ENCODE data around the gene NEMF.

Gene NEMF

GRCh38 chr14:49732896-49733295 lies 119.7 kb downstream of the NEMF start:
- H3K27me3 ChIP-seq (replicated peaks in 2 of 5; ENCODE audit: control insufficient read depth in 4 of 5, insufficient read depth in 5 of 5, low read length in 4 of 5): no peaks in the 10 kb centered on the region
- peaks cover 0 to 6% (median 3%) of the 10 kb centered on the region in 4 experiments for H3K36me3 ChIP-seq (ENCODE audit: control insufficient read depth in 4 of 4, insufficient read depth in 4 of 4, low read length in 3 of 4)
- no peaks in the 10 kb centered on the region for H3K9me3 ChIP-seq (ENCODE audit: control extremely low read depth in 1 of 5, control insufficient read depth in 4 of 5, insufficient read depth in 2 of 5, low read depth in 1 of 5, low read length in 4 of 5)
- no peak overlapping the region for H3K4me3 ChIP-seq (ENCODE audit: control insufficient read depth in 1 of 7, extremely low read depth in 1 of 7, insufficient read depth in 4 of 7, low read depth in 2 of 7, low read length in 6 of 7)
- DNase-seq: no peak
- ChIA-PET POLR2A (no interaction called here), CTCF (interaction anchor here (1.0 kb wide), 1 partner anchor 34 kb away, joined by 3 read pairs; no protein-coding TSS in a partner anchor)
- WGBS (ENCODE audit: insufficient coverage): 75% methylated on average over 1 of the region's 3 CpGs
- peaks cover 0 to 7% (median 4%) of the 10 kb centered on the region in 4 experiments for H3K4me1 ChIP-seq (ENCODE audit: control extremely low read depth in 1 of 4, control insufficient read depth in 4 of 4, insufficient read depth in 4 of 4, low read length in 3 of 4)
- H3K27ac ChIP-seq (ENCODE audit: insufficient read depth in 1 of 2, low read depth in 1 of 2, low read length in 2 of 2, poor library complexity in 1 of 2, severe bottlenecking in 2 of 2): no peak overlapping the region
